ENCODE results near the gene LCP2.

DNA sequence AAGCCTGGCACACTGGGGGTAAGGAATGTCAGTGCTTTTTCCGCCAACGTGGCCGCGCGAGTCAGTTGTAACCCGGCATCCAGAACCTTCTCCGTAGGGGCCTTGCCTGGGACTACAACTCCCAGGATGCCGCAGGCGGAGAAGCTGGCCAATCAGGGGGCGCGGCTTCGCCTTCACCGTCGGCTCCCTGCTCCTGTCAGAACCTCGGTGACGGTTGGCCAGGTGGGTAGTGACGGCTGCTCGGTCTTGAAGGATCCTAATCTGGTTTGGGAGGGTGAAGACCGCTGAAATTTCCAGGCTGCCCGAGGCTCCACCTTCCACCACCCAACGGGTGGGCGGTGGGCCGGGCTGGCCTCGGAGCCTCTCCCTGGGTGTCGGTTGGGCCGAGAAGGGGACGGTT is 64.8 kb downstream of the LCP2 start, which contains the start of gene C5orf58:
- TF ChIP-seq, protein P1, sequence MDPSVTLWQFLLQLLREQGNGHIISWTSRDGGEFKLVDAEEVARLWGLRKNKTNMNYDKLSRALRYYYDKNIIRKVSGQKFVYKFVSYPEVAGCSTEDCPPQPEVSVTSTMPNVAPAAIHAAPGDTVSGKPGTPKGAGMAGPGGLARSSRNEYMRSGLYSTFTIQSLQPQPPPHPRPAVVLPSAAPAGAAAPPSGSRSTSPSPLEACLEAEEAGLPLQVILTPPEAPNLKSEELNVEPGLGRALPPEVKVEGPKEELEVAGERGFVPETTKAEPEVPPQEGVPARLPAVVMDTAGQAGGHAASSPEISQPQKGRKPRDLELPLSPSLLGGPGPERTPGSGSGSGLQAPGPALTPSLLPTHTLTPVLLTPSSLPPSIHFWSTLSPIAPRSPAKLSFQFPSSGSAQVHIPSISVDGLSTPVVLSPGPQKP (IDR thresholded peaks at IDR 0.05; ENCODE audit: borderline replicate concordance, low read depth, low read length): no peak
- TF ChIP-seq, protein P2, sequence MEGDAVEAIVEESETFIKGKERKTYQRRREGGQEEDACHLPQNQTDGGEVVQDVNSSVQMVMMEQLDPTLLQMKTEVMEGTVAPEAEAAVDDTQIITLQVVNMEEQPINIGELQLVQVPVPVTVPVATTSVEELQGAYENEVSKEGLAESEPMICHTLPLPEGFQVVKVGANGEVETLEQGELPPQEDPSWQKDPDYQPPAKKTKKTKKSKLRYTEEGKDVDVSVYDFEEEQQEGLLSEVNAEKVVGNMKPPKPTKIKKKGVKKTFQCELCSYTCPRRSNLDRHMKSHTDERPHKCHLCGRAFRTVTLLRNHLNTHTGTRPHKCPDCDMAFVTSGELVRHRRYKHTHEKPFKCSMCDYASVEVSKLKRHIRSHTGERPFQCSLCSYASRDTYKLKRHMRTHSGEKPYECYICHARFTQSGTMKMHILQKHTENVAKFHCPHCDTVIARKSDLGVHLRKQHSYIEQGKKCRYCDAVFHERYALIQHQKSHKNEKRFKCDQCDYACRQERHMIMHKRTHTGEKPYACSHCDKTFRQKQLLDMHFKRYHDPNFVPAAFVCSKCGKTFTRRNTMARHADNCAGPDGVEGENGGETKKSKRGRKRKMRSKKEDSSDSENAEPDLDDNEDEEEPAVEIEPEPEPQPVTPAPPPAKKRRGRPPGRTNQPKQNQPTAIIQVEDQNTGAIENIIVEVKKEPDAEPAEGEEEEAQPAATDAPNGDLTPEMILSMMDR (conservative IDR thresholded peaks at IDR 0.05; ENCODE audit: low read depth, low read length): no peak
